GM04504 (cell line): ENCODE data around the gene GNA14.
"Not testable (repeated sequence)": the region's sequence is repeated elsewhere in the genome, so short reads cannot be mapped to it uniquely, and the experiment has no call there.

ENCODE experiments used
- DNase-seq: peaks from one replicate; pipeline ENCODE4 v3.0.0-alpha.2; 2012; ENCODE audit warnings: low read depth

The GNA14 gene

DNA sequence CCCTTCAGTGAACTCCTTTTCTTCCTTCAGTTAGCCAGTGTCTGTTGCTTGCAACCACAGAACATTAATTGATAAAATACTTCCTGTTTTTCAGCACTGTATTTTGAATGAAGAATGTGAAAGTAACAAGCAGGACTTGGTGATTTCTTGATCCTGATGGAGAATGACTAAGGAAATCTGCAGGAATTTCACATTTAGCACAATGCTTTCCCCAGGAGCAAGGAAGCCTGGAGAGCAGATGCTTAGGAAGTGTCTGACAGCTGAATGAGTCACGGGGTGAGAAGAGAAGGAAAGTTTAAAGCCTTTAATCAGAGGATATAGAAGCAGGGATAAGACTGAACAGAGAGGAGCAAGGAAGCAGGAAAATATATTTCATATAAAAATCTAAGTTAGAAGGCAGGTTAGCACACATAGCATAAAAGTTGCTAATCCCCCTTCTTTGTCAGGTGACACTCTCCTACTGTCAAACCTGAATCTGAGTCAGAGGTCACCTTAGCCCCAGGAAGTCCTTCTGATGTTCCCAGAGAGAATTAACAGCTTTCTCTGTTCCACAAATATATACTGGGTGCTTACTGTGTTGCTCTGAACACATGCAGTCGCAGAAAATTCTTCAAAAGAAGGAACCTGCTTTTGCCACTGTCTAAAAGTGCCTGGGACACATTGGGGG lies 59.7 kb downstream of the GNA14 start:
- peak; percentile 80 for DNase-seq

DNA sequence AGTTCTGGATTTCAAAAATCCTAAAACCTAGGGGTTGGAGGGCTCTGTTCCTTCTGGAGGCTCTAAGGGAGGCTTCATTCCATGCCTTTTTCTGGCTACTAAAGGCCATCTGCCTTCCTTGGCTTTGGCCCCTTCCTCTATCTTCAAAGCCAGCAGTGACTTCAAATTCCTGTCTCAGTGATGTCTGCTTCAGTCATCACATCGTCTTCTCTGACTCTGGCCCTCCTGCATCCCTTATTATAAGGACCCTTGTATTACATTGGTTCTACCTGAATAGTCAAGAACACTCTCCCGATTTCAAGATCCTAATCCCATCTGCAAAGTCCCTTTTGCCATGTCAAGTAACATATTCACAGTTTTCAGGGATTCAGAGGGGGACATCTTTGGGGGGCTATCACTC lies 60.3 kb downstream of the GNA14 start:
- DNase-seq: no peak

DNA sequence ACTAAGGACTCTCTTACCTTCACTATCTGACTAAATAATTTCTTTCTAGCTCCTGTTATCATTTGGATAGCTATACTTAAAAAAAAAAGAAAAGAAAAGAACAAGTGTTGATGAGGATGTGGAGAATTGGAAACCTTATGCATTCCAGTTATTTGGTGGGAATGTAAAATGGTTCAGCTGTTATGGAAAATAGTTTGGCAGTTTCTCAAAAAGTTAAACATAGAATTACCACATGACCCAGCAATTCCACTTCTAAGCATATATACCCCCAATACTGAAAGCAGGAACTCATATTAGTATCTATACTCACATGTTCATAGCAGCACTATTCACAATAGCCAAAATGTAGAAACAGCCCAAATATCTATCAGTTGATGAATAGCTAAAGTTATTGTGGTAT lies 61.1 kb downstream of the GNA14 start:
- DNase-seq: no peak

DNA sequence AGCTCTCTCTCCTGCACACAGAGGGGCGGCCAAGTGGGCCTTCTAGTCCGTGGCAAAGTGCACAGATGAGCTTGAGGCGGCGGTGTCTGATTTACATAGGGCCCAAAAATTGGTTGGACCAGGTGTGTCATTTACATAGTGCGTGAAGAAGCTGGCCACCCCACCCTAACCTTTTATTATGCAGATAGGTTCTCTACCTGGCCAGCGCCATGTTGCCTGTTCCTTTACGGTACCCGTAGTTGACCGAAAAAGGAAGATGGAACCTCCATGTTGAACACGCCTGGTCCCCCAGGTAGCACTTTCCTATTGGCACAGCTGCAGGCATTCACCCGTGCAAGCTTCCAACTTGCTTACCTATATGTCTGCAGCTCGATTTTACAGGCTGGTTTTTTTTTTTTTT lies 61.5 kb downstream of the GNA14 start:
- DNase-seq: no peak

DNA sequence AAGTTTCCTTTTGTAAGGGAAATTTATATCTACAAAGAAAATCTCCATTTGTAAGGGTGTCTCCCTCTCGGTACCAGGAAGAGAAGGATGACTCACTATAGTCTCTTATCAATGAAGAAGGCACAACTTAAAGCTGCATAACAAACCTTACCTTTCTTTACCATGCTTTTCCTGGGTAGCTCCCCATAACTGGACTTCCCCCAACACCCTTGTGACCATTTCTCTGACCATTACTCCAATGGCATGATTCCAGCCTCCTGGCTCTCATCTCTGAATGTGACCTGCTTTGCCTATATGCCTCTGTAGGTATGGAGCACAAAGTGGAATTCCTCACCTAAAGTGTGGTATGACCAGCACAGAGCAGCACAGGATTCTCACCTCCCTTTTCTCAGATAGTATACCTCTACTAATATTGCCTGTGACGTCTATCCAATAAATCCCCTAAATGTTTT lies 62.8 kb downstream of the GNA14 start:
- no peak for DNase-seq

DNA sequence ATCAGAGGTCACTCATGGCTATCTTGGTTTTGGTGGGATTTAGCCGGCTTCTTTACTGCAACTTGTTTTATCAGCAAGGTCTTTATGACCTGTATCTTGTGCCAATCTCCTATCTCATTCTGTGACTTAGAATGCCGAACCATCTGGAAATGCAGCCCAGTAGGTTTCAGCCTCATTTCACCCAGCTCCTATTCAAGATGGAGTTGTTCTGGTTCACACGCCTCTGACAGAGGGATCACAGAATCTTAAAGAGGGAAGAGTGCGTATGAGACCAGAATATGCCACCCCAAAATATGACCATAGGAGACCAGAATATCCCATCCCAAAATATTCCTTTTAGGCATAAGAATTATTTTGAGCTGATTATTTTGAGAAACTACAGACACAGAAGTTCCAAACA lies 63.2 kb downstream of the GNA14 start:
- not testable (repeated sequence) for DNase-seq

DNA sequence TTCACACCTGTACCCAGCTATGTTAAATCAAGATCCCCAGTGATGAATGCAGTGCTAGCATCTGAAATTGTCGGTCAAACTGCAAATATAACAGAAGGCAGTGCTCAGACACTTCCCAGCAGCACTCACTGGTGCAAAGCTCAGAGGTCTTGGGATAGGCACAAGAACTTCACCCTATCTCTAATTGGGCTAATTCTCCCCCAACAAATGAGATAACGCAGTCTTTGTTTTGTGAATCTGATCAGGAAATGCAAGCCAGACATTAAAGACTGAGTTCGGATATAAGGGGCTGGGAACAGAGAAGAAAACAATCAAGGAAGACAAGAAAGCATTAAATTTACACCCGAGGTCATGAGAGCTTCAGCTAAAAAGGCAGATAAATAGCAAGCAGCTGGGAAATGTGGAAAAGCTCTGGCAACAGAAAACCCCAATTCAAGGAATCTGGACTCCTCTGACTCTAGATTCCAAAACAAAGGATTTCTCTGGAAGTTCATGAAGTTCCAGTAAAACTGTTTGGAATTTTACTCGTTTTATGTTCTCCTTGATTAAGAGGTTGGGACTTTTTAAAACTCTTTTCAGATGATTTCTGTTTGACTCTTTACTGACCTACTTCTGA lies 65.1 kb downstream of the GNA14 start:
- no peak for DNase-seq

DNA sequence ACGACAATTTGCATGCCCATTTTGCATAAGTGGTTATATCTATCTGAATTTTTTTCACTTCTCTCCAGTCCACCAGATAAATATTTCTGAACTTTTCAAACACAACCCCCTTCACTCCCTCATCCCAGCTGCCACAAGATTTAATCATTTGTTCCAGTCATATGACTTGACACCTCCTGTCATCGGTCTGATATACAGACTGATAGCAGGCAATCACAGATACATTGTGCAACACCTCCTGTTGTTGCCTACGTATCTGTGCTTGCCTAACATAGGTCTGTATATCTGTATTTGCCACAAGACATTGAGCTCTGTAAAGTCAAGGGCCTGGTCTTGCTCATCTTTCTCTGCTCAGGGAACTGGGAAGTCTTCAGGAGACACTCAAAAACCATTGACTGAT lies 65.6 kb downstream of the GNA14 start:
- no peak for DNase-seq

DNA sequence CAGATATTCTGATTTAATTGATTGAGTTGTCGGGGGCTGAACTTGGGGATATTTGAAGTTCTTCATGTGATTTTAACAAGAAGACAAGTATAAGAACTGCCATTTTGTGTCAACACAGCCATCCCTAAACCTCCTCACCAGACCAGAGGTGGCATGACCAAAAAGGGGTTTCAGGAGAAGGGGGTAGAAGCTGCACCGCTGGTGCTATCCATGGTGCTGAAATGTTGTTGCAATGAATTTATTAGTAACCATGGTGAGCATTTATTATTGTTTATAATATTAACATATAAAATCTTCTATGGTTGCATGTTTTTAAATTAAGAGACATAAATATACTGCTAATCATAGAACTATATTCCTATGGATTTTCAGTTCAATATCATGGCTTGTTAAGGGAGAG lies 72.3 kb downstream of the GNA14 start:
- DNase-seq: no peak

DNA sequence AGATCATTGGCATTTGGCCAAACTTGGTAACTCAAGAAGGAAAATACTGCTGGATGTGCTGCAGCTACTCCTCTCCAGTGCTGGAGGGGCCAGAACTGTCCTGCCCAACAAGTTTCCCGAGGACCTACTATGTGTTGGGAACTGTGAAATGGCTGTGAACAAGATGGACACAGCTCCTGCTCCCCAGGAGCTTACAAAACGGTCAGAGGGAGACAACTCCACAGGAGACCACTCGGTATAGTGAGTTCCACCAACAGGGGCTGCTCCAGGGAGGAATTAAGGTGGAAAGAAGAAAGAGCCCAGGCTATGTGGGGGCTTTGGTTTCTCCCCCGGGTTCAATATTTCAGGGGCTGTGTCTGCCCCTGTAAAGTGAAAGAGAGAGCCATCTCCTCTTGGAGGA lies 78.8 kb downstream of the GNA14 start:
- no peak for DNase-seq

DNA sequence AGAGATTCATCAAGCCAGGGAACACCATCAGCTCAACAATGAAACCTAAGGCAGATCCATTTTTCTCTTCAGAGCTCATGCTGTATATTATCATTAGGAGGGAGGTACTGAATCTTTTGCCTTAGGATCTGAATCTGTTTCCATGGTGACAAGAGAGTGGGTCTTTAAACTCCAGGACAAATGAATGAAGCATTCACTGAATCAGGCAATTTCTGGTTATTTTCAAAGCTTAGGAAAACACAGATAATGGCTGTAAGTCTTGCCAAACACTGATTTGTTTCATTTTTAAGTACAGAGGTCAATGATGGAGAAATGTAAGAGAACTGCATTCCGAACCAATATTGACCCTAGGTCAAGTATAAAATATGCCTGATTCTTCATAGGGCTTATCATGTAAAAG lies 84.9 kb downstream of the GNA14 start:
- no peak for DNase-seq

DNA sequence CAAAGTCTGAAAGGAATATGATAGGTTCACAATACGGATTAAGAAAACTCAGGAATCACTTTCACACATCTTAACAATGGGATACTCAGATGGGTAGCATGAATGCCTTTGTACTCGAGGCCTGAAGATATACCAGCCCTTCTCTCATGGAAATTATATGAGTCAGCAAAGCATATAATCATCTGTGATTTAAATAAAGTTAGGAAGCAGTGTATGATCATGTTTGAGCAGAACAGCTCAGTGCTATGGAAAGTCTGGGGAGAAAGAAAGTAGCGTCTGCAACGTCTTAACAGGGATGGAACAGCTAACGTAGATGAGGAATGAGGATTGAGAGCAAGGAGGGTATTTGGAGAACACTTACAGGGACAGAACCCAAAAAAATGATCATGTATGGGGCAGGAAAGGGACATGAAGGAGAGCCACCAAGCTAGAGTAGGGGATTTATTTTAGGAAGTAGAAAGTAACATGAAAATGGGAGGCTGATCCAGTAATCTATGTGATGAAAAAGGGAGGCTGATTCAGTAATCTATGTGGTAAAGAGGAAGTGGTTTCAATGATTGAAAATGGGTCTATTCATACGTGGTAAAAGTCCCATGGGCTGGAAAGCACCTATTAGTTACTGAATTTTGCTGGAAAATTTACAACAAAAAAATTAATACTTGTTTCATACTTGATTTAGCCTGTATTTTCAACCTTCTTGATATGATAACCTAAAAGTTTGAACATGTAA lies 85.9 kb downstream of the GNA14 start:
- DNase-seq: no peak

DNA sequence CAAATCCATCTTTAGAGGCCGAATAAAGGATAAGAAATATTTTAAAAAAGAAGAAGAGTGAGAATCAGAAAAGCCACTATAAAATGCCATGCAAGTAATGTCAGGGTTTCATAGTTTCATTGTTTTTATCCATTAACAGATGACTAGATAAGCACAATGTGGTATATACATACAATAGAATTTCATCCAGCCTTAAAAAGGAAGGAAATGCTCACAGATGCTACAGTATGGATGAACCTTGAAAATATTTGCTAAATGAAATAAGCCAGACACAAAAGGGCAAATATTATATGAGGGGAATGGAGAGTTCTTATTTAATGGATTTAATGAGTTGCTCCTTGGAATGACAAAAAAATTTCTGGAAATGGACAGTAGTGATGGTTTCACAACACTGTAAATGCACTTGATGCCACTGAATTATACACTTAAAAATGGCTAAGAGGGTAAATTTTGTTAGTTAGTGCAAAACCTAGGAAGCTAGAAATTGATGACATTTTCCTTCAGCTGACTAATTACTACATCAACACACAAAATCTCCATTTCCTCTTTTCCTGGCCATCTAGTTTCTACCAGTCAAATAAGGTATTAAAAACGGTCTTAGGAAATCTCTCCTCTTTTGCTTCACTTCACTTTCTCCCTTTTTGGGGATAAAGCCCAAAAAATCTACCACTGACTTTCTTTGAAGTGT lies 86.6 kb downstream of the GNA14 start:
- no peak for DNase-seq

DNA sequence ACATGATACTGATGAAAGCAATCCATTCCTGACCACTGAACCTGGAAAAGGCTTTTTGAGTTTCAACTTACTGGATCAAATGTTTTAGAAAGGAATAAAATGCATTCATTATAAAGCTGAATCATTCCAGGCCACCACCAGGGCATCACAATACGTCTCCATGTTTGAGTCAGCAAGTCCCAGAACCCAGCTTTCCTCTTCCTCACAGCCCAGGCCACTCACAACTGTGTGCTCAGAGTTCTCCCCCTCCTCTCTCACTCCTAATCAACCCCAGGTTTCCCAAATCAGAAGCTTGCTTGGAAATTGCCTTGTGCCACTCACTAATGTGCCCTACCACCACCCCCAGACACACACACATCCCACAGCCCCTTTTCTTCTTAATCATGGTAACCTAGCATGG lies 91.7 kb downstream of the GNA14 start:
- no peak for DNase-seq

DNA sequence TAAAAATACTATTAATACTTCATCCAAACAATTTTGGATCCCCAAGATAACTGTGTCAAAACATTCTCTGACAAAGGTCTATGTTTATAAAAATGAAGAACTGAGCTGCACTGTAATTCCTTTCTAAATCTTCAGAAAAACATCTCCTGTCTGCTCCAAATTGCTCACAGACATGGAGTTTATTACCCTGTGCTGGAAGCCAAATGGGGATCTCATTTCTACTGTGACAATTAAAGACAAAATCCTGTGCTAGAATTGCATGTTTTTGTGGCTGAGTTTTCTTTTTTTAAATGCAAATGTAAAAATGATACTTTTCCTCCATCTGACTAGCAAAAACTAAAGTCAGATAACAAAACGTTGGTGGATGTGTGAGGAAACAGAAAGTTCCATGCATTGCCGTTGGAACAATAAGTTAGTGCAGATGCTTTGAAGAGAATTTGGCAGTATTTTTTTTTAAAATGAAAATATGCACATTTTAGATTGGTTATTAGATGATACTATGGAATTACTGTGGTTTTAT lies 93.5 kb downstream of the GNA14 start:
- no peak for DNase-seq

DNA sequence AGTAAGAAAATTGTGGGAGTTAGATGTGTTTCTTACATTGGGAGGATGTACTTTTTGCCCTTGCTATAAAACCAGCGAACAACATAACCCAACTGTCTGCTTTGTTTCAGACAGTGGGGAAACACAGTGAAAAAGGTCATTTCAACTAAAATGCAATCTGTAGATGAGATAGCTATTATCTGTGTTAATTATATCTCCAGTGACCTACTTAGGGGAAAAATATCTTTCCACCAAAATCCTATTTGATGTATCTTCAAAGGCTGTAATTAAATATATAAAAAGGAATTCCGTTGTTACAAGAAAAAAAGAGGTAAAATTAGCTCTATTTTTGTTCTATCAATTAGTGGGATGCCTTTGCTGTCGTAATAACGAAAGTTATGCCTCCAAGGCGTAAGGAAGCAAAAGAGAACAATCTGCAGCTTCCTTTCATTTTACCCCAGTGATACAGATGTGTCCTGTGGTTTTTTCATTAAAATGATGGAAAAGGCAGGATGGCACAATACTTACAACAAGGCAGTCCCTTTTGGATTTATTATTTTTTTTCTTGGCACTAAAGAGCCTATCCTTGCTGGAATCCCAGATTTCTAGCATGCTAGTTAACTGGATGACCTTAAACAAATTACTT lies 100.9 kb downstream of the GNA14 start:
- DNase-seq: no peak

DNA sequence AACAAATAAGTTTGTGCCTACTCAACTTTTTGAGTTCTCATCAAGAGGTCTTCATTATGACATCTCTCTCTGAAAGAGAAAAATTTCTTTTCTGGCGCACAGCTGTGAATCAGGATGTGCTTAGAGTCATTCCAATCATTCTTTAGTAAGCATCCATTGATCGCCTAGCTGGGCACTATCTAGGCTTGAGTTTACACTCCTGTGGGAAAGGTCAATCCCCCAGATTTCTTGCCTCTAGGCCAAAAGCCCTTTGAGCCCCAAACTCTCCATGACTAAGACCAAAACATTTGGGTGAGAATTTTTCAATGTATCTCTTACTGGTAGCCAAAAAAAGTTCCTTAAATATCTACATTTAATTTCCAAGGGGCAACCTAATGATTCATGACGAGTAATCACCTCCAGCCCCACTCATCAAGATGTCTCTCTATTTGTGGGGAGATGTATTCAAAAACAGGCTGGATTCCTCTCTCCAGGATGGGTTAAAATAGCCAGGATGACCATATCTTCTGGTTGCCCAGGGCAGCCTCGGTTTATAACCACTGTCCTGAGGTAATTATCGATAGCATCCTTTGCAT lies 101.7 kb downstream of the GNA14 start:
- DNase-seq: no peak

DNA sequence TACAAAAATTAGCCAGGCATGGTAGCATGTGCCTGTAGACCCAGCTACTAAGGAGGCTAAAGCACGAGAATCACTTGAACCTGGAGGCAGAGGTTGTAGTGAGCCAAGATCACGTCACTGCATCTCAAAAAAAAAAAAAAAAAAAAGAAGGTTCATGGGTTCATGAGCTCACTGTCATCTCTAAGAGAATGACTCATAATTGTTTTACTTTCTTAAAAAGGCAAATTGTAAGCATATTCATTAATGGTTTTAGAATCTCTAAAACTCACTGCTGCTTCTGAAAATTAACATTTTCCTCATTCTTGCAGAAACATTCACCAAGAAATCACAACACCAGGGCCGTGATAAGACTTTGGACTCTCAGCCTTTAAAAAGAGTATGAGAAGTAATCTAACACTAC lies 103.6 kb downstream of the GNA14 start:
- no peak for DNase-seq

DNA sequence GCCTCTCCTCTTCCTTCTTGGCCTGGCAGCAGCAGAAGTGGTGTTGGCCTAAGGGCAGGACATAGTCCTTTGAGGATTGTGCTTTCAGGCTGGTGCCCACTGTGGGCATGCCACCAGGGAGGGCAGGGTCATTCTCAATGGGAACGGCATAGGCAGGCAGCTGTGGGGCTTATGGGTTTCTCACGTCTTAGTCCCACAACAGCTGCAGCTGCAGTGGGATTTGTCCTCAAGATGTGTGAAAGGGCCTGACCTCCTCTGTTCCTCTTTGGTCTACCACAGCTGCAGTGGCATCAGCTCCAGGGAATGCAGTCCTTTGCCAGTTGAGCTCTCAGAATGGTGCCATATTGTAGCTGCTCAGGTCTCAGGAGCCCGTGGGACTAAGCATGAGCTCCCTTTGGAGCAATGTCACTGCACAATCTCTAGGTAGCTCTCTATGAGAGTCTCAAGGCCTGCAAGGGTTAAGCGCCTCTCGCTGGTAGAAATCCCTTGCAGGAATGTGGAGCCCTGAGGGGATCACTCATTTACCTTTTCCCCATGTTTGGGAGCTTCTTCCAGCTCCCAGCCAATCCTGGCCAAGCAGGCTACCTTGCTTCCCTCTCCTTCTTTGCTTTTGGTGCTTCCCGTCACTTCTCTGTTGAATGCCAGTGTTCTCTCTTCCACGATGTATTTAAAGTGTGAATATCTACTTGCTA lies 104.8 kb downstream of the GNA14 start:
- DNase-seq: no peak

DNA sequence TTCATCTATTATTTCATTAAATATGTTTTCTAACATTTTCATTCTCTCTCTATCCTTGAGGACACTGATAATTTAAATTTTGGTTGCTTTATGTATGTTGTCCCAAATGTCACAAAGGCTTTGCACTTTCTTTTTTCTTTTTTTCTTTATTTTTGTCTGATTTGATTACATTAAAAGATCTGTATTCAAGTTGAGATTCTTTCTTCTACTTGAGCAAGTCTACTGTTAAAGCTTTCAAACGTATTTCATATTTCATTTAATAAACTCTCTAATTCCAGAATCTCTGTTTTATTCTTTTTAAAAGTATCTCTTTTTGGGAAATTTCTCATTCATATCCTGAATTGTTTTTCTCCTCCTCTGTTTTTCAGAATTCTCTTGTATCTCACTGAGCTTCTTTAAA lies 106.5 kb downstream of the GNA14 start:
- DNase-seq: no peak

DNA sequence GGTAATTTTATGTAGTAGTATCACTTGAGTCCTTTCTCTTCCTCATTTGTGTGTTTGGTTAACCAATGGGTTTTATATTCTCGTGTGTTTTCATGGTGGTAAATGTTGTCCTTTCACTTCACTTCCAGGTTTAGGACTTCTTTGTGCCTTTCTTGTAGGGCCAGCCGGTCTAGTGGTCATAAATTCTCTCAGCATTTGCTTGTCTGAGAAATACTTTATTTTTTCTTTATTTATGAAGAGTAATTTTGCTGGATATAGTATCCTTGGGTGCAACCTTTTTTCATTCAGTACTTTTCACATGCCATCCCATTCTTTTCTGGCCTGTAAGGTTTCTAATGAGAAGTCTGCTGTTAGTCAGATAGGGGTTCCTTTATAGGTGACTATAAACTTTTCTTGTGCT lies 107.1 kb downstream of the GNA14 start:
- DNase-seq: no peak
